Measurements from ENCODE around the gene FSIP1. TPM values are rescaled to one million over a fixed set of nuclear protein-coding genes. Genes with fewer than 3 reads are reported as not detected.

The FSIP1 gene
- total RNA-seq, 1 donor from 2014 or later, result 1.6 TPM

DNA sequence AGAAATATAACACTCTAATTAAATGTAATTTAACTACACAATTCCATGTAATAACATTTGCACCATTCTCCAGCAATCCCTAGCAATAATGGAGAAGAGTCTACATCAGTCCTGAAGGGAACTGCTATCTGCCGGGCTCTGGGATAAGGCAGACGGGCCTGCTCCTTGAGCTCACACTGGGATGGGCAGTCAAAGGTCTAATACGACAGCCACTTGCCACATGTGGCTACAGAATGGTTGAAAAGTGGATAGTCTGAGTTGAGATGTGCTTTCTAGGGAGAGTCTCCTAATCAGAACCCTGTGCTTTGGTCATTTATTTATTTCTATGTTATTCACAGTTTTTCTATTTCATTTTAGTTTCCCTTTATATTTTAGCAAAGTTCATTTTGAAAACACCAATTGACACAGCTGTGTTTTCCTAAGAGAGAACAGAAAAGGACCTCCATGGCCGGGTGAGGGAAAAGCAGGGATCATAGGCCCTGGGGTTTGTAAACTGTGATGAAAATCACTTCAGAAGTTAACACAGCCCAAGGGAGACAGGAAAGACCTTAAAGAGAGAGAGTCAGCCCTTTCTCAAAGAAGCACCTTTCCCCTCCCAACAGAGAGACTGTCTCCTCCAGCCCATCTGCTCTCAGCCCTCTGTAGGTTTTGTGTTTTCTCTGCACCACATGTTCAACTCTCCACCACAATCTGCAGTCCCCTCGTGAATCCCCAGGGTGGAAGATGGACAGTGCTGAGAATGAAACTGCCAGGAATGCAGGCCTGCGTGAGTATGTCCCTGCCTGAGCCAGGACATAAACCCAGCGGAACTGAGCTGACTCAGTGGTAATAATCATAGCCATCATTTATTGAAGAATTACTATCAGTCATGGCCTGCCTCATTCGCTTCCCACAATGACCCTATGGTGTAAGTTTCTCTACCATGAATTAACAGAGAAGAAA is 11.6 kb downstream of the FSIP1 start:
- no peak overlapping the region for H3K27ac Mint-ChIP-seq
- peaks cover 1% of the 10 kb centered on the region for H3K36me3 Mint-ChIP-seq (ENCODE audit: insufficient read depth)
- no peaks in the 10 kb centered on the region for H3K4me1 Mint-ChIP-seq (ENCODE audit: low read depth)
- TF ChIP-seq, protein P1, sequence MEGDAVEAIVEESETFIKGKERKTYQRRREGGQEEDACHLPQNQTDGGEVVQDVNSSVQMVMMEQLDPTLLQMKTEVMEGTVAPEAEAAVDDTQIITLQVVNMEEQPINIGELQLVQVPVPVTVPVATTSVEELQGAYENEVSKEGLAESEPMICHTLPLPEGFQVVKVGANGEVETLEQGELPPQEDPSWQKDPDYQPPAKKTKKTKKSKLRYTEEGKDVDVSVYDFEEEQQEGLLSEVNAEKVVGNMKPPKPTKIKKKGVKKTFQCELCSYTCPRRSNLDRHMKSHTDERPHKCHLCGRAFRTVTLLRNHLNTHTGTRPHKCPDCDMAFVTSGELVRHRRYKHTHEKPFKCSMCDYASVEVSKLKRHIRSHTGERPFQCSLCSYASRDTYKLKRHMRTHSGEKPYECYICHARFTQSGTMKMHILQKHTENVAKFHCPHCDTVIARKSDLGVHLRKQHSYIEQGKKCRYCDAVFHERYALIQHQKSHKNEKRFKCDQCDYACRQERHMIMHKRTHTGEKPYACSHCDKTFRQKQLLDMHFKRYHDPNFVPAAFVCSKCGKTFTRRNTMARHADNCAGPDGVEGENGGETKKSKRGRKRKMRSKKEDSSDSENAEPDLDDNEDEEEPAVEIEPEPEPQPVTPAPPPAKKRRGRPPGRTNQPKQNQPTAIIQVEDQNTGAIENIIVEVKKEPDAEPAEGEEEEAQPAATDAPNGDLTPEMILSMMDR (IDR thresholded peaks at IDR 0.05; ENCODE audit: unreplicated experiment), result no peak
- no peak overlapping the region for H3K4me3 Mint-ChIP-seq (ENCODE audit: low read depth)
- no peak for DNase-seq (ENCODE audit: low spot score, unreplicated experiment)
- H3K27me3 Mint-ChIP-seq, result no peaks in the 10 kb centered on the region
- no peaks in the 10 kb centered on the region for H3K9me3 Mint-ChIP-seq (ENCODE audit: low read depth)

DNA sequence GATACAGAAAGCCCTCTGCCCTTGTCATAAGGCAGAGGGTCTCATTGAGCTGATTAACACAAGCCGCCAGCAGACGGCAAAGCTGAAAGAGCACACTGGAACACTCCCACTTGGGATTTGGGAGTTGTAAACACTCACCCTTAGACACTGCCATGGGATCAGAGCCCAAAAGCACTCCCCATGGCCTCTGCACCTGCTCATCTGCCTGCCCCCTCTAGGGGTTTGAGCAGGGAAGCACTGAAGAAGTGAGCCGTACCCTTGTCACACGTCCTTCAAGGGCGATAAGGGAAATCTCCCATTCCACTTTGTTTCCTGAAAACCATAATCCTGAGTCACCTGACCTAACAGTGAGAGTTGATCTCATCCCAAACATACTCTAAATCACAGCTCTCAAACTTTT is 14.7 kb downstream of the FSIP1 start:
- Mint-ChIP-seq H3K27ac (no peak overlapping the region), H3K4me1 (ENCODE audit: low read depth) (no peaks in the 10 kb centered on the region), H3K27me3 (no peaks in the 10 kb centered on the region), H3K9me3 (ENCODE audit: low read depth) (no peaks in the 10 kb centered on the region), H3K4me3 (ENCODE audit: low read depth) (no peak overlapping the region), H3K36me3 (ENCODE audit: insufficient read depth) (no peaks in the 10 kb centered on the region)
- TF ChIP-seq, protein P1 (IDR thresholded peaks at IDR 0.05; ENCODE audit: unreplicated experiment), result no peak
- no peak for DNase-seq (ENCODE audit: low spot score, unreplicated experiment)

DNA sequence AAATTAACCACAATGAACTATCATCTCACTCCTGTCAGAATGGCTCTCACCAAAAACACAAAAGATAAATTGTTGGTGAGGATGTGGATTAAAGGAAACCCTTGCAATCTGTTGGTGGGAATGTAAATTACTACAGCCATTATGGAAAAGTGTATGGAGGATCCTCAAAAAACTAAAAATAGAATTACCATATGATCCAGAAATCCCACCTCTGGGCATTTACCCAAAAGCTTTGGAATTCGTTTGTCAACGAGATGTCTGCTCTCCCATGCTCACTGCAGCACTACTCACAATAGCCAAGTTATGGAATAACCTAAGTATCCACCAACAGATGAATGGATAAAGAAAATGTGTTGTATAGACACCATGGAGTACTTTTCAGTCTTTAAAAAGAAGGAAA is 21.6 kb downstream of the FSIP1 start:
- TF ChIP-seq, protein P1 (IDR thresholded peaks at IDR 0.05; ENCODE audit: unreplicated experiment), result no peak
- no peaks in the 10 kb centered on the region for H3K4me1 Mint-ChIP-seq (ENCODE audit: low read depth)
- no peaks in the 10 kb centered on the region for H3K36me3 Mint-ChIP-seq (ENCODE audit: insufficient read depth)
- H3K9me3 Mint-ChIP-seq (ENCODE audit: low read depth), result peaks cover 3% of the 10 kb centered on the region
- no peaks in the 10 kb centered on the region for H3K27me3 Mint-ChIP-seq
- H3K27ac Mint-ChIP-seq, result no peak overlapping the region
- no peak overlapping the region for H3K4me3 Mint-ChIP-seq (ENCODE audit: low read depth)
- DNase-seq (ENCODE audit: low spot score, unreplicated experiment), result no peak

DNA sequence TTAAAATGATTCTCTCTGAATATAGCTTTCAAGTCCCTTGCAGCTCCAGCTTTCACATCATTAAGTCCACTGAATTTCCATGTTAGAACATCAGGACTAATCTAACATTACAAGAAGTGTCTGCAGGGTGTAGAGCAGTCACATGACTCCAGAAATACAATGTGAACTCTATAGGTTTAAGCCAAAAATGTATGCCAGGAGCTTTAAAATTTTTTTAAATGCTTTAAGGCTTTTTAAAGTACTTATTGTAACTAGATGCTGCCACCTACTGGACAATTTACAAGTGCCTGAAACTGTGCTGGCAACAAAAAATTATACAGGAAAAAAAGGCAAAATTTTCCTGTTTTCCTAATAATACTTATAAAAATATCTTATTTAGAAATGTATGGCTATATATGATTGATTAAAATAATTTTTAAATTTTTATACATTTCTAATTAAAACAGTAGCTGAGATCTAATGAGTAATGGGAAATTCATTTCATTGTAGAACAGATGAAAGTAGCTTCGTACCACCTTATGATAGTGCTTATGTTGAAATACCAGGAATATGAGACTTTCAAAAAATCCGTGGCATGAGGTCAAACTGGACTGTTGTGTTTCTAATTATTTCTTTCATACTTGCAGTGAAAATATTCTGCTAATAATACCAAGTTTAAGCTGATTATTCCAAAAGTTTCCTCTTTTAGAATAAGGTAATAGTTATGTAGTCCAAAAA is 25.7 kb downstream of the FSIP1 start:
- no peak overlapping the region for H3K27ac Mint-ChIP-seq

DNA sequence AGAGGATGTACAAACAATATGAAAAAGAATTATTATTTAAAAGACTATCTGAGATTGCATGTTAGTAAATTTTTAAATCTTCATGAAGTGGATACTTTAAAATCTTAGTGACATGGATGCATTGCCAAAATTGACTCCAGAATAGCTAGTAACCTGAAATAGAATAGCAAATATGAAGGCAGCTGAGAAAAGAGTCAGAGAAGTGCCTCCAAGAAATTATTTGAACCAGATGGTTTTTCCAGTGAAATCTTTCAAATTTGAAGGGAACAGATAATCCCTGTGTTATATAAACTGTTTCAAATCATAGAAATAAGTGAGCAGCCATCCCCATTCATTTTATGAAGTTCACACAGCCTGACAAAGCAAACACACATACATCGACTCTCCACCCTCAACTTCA is 29.6 kb downstream of the FSIP1 start:
- Mint-ChIP-seq H3K4me1 (ENCODE audit: low read depth) (no peaks in the 10 kb centered on the region), H3K27ac (no peak overlapping the region), H3K9me3 (ENCODE audit: low read depth) (peaks cover 12% of the 10 kb centered on the region), H3K27me3 (peaks cover 4% of the 10 kb centered on the region), H3K36me3 (ENCODE audit: insufficient read depth) (no peaks in the 10 kb centered on the region), H3K4me3 (ENCODE audit: low read depth) (no peak overlapping the region)
- TF ChIP-seq, protein P1 (IDR thresholded peaks at IDR 0.05; ENCODE audit: unreplicated experiment), result no peak
- DNase-seq (ENCODE audit: low spot score, unreplicated experiment), result no peak

More for the DNA sequence above, 25.7 kb downstream of the FSIP1 start:
- Mint-ChIP-seq H3K27me3 (peaks cover 4% of the 10 kb centered on the region), H3K36me3 (ENCODE audit: insufficient read depth) (no peaks in the 10 kb centered on the region), H3K9me3 (ENCODE audit: low read depth) (peaks cover 6% of the 10 kb centered on the region), H3K4me3 (ENCODE audit: low read depth) (no peak overlapping the region), H3K4me1 (ENCODE audit: low read depth) (no peaks in the 10 kb centered on the region)
- no peak for DNase-seq (ENCODE audit: low spot score, unreplicated experiment)
- TF ChIP-seq, protein P1 (IDR thresholded peaks at IDR 0.05; ENCODE audit: unreplicated experiment), result peak; percentile 97
